GM18951 (cell line): ENCODE measurements around the gene LGSN.
"Not testable (repeated sequence)": the region's sequence is repeated elsewhere in the genome, so short reads cannot be mapped to it uniquely, and the experiment has no call there.

ENCODE experiments used
- POLR2A ChIP-seq: IDR thresholded peaks from 4 replicates; pipeline ENCODE4 v1.6.1; 2011; ENCODE audit warnings: mild to moderate bottlenecking; ENCODE audit not compliant: insufficient read length, insufficient read depth; ENCODE audit errors: extremely low read depth
- in situ Hi-C: fragments of 300-500 bp; cut with MboI; formaldehyde crosslinking; loops from one replicate; pipeline ENCODE4 v1.12.0; 2022; ENCODE audit warnings: low sequenced_read_pairs, mixed read lengths, inconsistent platforms; ENCODE audit not compliant: unreplicated experiment

LGSN gene

GRCh38 chr6:63246581-63246980, 73.2 kb downstream of the LGSN start:
- in situ Hi-C loops = no loop called here
- no peak for TF ChIP-seq POLR2A

- TF ChIP-seq POLR2A = no peak
- in situ Hi-C loops = no loop called here
Observed at GRCh38 chr6:63245909-63246308, 73.9 kb downstream of the LGSN start.

- TF ChIP-seq POLR2A = no peak
- in situ Hi-C loops = no loop called here
Observed at GRCh38 chr6:63245420-63245819, 74.4 kb downstream of the LGSN start.

GRCh38 chr6:63236398-63236817, 83.4 kb downstream of the LGSN start:
- in situ Hi-C loops = no loop called here
- TF ChIP-seq POLR2A = no peak

- in situ Hi-C loops = not testable (repeated sequence)
Observed at GRCh38 chr6:63230511-63230910, 89.3 kb downstream of the LGSN start.

GRCh38 chr6:63230027-63230426, 89.8 kb downstream of the LGSN start:
- in situ Hi-C loops = not testable (repeated sequence)

- in situ Hi-C loops = not testable (repeated sequence)
Observed at GRCh38 chr6:63227928-63228894, 91.6 kb downstream of the LGSN start.

GRCh38 chr6:63225987-63226386, 93.8 kb downstream of the LGSN start:
- in situ Hi-C loops = not testable (repeated sequence)
